Testis (tissue), 2 donors: ENCODE results near the gene SLC7A7.

Source experiments
- POLR2A ChIP-seq: fragments of 450-650 bp; IDR thresholded peaks from one replicate; pipeline ENCODE4 v1.6.1; 2017; ENCODE audit warnings: antibody characterized with exemption, mild to moderate bottlenecking, moderate library complexity
- TF ChIP-seq, protein P1 (sequence below), 3 experiments: fragments of 450-650 bp in 2 of 3; fragments of 200-600 bp in 1 of 3; sonication (generic) in 1 of 3; IDR thresholded peaks; one replicate each; pipeline ENCODE4 v1.5.1; 2016 to 2019; ENCODE audit warnings: antibody characterized with exemption in 3 of 3, mild to moderate bottlenecking in 2 of 3, moderate library complexity in 1 of 3

GRCh38 chr14:22769369-22769768, 45.9 kb downstream of the SLC7A7 start:
- TF ChIP-seq, protein P1, sequence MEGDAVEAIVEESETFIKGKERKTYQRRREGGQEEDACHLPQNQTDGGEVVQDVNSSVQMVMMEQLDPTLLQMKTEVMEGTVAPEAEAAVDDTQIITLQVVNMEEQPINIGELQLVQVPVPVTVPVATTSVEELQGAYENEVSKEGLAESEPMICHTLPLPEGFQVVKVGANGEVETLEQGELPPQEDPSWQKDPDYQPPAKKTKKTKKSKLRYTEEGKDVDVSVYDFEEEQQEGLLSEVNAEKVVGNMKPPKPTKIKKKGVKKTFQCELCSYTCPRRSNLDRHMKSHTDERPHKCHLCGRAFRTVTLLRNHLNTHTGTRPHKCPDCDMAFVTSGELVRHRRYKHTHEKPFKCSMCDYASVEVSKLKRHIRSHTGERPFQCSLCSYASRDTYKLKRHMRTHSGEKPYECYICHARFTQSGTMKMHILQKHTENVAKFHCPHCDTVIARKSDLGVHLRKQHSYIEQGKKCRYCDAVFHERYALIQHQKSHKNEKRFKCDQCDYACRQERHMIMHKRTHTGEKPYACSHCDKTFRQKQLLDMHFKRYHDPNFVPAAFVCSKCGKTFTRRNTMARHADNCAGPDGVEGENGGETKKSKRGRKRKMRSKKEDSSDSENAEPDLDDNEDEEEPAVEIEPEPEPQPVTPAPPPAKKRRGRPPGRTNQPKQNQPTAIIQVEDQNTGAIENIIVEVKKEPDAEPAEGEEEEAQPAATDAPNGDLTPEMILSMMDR (IDR thresholded peaks at IDR 0.05) = no peak
- TF ChIP-seq POLR2A = no peak
